ENCODE data around the gene MORC2.

MORC2 gene

DNA sequence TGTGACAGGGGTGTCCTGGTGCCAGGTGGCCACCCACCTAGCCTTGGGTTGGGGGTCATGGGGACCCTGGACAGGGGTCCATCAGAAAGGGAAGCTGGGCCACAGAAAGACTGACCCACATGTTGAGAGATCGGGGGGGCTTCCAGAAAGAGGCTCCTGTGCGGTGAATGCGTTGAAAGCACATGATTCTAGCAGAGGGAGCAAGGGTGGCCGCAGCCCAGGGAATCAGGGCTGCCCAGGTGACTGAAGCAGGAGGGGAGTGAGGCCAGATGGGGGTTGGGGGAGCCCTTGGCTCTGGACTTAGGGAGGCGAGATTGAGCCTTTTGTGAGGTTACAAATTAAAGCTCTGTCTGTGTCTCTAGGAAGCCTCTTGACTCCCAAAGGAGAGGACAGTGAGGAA is 80.7 kb downstream of the MORC2 start:
- ChIA-PET POLR2A (no interaction called here), CTCF (interaction anchor here (0.8 to 6.3 kb wide), 5 partner anchors 9 to 124 kb away, joined by 3 to 81 read pairs (median 6); no protein-coding TSS in a partner anchor)

DNA sequence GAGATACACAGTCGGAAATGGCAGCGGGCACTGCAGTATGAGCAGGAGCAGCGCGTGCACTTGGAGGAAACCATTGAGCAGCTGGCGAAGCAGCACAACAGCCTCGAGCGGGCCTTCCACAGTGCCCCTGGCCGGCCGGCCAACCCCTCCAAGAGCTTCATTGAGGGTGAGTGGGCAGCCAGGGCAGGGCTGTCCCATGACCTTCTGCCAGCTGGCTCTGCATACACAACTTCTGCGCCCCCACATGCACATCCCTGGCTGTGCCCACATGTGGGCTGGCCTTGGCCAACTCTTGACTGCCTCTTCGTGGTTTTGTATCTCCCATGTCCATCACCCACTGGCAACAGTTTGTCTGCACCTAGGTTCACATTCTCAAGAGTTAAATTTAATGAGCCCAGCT is 81.1 kb downstream of the MORC2 start:
- H3K4me3 ChIP-seq (ENCODE audit: low read depth, low read length), result no peak overlapping the region
- no peak for DNase-seq (ENCODE audit: low read depth, low spot score)
- TF ChIP-seq, protein P1, sequence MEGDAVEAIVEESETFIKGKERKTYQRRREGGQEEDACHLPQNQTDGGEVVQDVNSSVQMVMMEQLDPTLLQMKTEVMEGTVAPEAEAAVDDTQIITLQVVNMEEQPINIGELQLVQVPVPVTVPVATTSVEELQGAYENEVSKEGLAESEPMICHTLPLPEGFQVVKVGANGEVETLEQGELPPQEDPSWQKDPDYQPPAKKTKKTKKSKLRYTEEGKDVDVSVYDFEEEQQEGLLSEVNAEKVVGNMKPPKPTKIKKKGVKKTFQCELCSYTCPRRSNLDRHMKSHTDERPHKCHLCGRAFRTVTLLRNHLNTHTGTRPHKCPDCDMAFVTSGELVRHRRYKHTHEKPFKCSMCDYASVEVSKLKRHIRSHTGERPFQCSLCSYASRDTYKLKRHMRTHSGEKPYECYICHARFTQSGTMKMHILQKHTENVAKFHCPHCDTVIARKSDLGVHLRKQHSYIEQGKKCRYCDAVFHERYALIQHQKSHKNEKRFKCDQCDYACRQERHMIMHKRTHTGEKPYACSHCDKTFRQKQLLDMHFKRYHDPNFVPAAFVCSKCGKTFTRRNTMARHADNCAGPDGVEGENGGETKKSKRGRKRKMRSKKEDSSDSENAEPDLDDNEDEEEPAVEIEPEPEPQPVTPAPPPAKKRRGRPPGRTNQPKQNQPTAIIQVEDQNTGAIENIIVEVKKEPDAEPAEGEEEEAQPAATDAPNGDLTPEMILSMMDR (IDR thresholded peaks at IDR 0.05; ENCODE audit: insufficient read depth, low read length, missing control alignments), result no peak
- ChIA-PET CTCF (interaction anchor here (1.3 to 6.3 kb wide), 4 partner anchors 10 to 124 kb away, joined by 3 to 81 read pairs (median 8); no protein-coding TSS in a partner anchor), POLR2A (no interaction called here)

More for the DNA sequence above, 80.7 kb downstream of the MORC2 start:
- TF ChIP-seq, protein P1 (IDR thresholded peaks at IDR 0.05; ENCODE audit: insufficient read depth, low read length, missing control alignments), result no peak
- H3K4me3 ChIP-seq (ENCODE audit: low read depth, low read length), result no peak overlapping the region
- no peak for DNase-seq (ENCODE audit: low read depth, low spot score)

GRCh38 chr22:30885591-30885990 is 83.0 kb downstream of the MORC2 start:
- TF ChIP-seq, protein P1 (IDR thresholded peaks at IDR 0.05; ENCODE audit: insufficient read depth, low read length, missing control alignments), result no peak
- CTCF ChIA-PET, result interaction anchor here (1.4 to 1.6 kb wide), 2 partner anchors 34 to 36 kb away, joined by 4 to 5 read pairs; no protein-coding TSS in a partner anchor
- no peak for DNase-seq (ENCODE audit: low read depth, low spot score)
- POLR2A ChIA-PET, result interaction anchor here (0.6 to 0.7 kb wide), 2 partner anchors 15 to 23 kb away, joined by 3 read pairs; no protein-coding TSS in a partner anchor
- no peak overlapping the region for H3K4me3 ChIP-seq (ENCODE audit: low read depth, low read length)

DNA sequence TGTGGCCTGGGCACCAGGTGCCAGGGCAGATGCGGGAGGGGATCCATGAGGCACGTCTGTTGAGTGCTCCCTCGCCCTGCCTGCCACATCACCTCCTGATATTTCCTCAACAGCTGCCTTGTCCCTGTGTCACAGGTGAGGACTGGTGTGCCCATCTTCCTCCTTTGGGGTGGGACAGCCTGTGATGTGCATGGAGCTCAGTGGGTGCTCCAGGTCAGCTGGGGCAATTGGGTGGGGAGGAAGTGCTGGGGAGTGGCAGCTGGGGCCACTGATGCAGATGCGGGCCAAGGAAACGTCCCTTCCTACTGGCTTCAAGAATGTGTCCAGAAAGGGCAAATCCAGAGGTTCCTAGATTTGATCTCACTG is 83.6 kb downstream of the MORC2 start:
- TF ChIP-seq, protein P1 (IDR thresholded peaks at IDR 0.05; ENCODE audit: insufficient read depth, low read length, missing control alignments), result no peak
- ChIA-PET CTCF (interaction anchor here (1.0 to 1.6 kb wide), 3 partner anchors 9 to 36 kb away, joined by 3 to 5 read pairs (median 4); no protein-coding TSS in a partner anchor), POLR2A (interaction anchor here (0.6 to 0.7 kb wide), 2 partner anchors 14 to 22 kb away, joined by 3 read pairs; no protein-coding TSS in a partner anchor)
- no peak for DNase-seq (ENCODE audit: low read depth, low spot score)
- no peak overlapping the region for H3K4me3 ChIP-seq (ENCODE audit: low read depth, low read length)

GRCh38 chr22:30884211-30885000 is 84.2 kb downstream of the MORC2 start:
- H3K4me3 ChIP-seq (ENCODE audit: low read depth, low read length), result no peak overlapping the region
- no peak for DNase-seq (ENCODE audit: low read depth, low spot score)
- TF ChIP-seq, protein P1 (IDR thresholded peaks at IDR 0.05; ENCODE audit: insufficient read depth, low read length, missing control alignments), result no peak
- CTCF ChIA-PET, result interaction anchor here (1.0 to 1.6 kb wide), 2 partner anchors 10 to 35 kb away, joined by 3 to 5 read pairs; no protein-coding TSS in a partner anchor
- POLR2A ChIA-PET, result no interaction called here

DNA sequence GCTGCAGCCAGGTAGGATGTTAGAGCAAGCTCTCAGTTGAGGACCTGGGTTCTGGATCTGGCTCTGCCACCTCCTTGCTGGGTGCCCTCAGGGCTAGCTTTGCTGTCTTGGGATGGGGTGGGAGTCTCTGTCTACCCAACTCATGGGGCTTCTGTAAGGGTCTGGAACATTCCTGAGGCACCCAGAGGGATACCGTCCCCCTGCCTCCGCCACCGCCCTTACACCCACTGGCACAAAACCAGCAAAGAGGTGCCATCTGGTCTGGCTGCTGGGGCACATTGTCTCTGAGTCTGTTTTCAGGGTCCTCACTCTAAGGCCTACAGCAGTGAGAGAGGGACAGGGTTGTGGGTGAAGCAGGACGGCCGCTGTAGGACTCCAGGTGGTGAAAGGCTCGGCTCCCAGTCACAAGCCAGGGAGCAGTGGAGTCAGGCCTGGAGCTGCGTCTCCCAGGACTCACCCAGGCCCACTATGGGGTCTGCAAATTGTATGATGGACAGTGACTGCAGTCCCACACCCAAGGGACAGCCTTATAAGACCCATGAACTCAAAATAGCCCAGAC is 84.9 kb downstream of the MORC2 start:
- TF ChIP-seq, protein P1 (IDR thresholded peaks at IDR 0.05; ENCODE audit: insufficient read depth, low read length, missing control alignments), result no peak
- POLR2A ChIA-PET, result no interaction called here
- CTCF ChIA-PET, result interaction anchor here (0.7 to 2.9 kb wide), 3 partner anchors 7 to 120 kb away, joined by 3 to 16 read pairs (median 4); no protein-coding TSS in a partner anchor
- no peak for DNase-seq (ENCODE audit: low read depth, low spot score)
- H3K4me3 ChIP-seq (ENCODE audit: low read depth, low read length), result no peak overlapping the region

Data from AG04449 (cell line).